Choroid plexus epithelial cell (primary cell): Measurements from ENCODE around the gene CCDC178.

ENCODE experiments used
- DNase-seq: peaks from one replicate; pipeline ENCODE4 v3.0.0-alpha.2; 2010; ENCODE audit warnings: low read depth
- H3K4me3 ChIP-seq: 2 replicates; pipeline ENCODE4 v1.5.1; 2011; ENCODE audit warnings: low read depth, mild to moderate bottlenecking, control low read depth, low read length, moderate library complexity
- TF ChIP-seq, protein P1 (sequence below): conservative IDR thresholded peaks from 2 replicates; pipeline ENCODE4 v1.5.1; 2011; ENCODE audit warnings: low read depth, mild to moderate bottlenecking, control low read depth, inconsistent platforms, low read length, moderate library complexity

CCDC178 gene, protein sequence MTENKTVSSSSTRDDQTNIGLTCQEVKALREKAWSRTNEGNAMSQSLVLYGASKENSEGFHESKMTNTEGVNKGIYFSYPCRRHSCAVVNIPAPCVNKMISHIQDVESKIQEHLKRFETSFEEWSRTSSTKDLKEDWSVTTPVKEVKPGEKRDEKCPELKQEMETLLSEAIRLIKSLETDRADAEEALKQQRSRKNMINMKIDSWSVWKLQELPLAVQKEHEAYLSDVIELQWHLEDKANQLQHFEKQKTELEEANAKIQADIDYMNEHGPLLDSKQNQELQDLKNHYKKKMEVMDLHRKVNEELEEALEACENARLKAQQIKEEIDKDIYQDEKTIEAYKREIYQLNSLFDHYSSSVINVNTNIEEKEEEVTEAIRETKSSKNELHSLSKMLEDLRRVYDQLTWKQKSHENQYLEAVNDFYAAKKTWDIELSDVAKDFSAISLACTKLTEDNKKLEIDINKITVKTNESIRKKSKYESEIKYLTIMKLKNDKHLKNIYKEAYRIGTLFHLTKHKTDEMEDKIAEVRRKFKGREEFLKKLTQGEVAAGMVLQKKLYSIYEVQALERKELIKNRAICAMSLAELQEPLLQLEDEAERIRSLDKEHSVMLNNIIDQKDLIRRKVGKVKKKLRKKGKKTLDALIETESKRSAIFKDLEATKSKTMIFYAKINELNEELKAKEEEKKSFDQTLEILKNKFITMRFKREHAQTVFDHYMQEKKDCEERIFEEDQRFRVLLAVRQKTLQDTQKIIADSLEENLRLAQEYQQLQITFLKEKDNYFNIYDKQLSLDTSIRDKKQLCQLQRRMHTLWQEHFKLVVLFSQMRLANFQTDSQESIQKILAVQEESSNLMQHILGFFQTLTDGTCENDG

DNA sequence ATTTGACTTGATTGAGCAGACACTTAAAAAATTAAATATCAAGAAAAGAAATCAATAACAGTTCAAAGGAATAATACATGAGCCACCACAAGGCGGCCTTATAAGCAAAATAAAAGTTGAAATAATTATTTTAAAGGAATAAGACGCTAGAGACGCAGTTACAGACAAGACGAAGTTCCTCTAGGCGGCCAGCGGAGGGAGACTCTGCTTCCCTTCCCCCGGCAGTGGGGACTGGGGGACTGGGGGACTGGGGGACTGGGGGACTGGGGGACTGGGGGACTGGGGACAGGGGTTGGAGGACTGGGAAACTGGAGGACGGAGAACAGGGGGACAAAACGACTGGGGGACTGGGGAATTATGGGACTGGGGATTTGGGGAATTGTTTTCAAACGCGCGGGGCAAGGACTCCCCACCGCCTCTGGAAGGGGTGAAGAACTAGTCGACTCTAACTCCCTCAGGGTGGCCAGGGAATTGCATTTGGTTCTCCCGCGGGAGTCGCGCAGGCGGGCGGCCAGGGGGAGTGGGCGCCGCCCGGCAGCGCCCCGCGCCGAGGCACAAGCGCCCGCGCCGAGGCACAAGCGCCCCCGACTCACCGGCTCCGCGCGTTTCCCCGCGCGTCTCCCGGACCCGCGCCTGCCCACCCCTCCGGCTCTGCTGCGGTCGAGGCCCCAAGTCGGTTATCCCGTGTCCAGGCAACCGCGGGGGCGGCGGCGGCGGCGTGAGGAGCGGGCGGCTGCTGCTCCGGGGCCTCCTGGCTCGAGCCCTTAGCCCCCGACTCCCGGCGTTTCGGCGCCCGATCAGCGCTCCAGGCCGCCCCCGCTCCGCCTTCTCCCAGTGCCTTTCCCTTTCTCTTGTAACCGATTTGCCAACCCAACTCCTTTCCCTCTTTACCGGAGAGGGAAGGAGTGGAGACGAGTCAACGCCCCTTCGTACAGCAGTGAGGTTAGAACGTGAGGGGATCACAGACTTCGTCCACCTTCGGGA is at the start of gene CCDC178:
Gene CCDC178, minus strand, starts transcription at position 662 of the 984 bp plus-strand sequence. CDS start 28,633 bp downstream, outside the sequence.
- TF ChIP-seq, protein P1, sequence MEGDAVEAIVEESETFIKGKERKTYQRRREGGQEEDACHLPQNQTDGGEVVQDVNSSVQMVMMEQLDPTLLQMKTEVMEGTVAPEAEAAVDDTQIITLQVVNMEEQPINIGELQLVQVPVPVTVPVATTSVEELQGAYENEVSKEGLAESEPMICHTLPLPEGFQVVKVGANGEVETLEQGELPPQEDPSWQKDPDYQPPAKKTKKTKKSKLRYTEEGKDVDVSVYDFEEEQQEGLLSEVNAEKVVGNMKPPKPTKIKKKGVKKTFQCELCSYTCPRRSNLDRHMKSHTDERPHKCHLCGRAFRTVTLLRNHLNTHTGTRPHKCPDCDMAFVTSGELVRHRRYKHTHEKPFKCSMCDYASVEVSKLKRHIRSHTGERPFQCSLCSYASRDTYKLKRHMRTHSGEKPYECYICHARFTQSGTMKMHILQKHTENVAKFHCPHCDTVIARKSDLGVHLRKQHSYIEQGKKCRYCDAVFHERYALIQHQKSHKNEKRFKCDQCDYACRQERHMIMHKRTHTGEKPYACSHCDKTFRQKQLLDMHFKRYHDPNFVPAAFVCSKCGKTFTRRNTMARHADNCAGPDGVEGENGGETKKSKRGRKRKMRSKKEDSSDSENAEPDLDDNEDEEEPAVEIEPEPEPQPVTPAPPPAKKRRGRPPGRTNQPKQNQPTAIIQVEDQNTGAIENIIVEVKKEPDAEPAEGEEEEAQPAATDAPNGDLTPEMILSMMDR = peak; percentile 69
- peak; percentile 80 for DNase-seq

DNA sequence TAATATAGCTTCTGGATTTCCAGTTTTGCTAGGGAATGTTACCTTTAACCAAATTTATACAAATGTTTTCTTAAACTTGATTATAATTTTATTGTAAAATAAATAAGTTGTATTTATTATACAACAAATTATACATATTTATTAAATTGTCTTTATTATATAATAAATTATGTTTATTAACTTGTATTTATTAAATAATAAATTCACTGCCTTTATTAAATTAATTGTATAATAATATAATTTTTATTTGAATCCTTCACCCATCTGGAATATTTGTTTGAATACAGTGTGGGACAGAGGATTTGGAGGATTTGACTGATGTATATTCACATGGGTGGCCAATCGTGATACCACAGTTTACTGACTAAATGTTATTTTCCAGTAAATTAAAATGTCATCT is 43.4 kb upstream of the CCDC178 start:
- no peak for DNase-seq
- no peak overlapping the region for H3K4me3 ChIP-seq
- TF ChIP-seq, protein P1 = no peak

More for the DNA sequence above, at the start of gene CCDC178:
- peak within 1 kb of the TSS; percentile 52 for H3K4me3 ChIP-seq

DNA sequence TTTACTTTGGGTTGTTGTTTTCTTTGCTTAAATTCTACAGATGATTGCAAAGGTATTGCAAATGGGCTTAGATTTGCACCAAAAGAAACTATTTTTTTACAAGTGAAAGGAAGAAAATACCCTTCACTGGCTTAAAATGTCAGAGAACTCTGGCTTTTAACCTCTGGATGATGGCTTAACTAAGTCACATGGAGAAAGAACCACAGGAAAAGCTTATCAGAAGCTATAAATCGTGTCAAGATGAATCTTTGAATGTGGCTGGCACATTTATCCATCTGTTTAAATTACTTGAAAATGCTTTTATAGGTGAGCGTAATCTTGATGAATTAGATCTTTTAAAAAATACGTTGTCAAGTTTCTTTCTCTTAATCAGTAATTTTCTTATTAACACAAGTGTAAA is 32.0 kb upstream of the CCDC178 start:
- H3K4me3 ChIP-seq = no peak overlapping the region
- no peak for DNase-seq
- TF ChIP-seq, protein P1 = no peak

DNA sequence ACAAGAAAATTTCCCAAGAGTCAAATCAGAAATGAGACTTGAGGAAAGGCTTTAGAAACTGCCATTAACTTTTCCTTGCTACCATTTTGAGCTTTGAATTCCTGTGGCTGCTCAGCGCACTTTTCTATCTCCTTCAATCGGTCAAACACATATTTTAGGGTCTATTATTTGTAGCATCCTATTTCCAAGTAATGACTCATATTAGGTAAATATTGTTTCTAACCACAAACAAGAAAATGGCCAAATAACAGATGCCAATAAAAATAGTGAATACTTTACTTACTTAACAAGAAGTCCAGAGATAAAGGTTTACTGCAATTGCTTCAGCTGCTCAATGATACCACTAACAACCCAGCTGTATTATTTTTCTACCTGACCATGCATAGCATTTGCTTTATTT is 29.7 kb upstream of the CCDC178 start:
- TF ChIP-seq, protein P1 = no peak
- DNase-seq = peak; percentile 36
- no peak overlapping the region for H3K4me3 ChIP-seq

DNA sequence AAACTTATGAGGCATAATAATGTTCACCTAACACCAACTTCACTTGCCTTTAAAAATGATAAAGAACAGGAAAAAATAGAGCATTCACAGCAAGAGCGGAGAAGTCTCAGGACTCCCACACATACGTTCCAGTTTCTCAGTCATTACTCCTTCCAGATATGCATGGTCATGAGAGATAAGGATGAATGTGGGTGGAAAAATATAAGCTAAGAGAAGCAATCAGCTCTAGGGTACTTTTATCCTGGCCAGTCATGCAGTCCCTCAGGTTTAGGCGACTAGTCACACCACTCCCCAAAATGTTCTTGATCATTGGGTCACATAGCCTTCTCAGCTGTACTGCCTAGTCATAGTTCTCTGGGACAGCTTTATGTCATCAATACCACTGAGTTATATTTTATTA is 29.2 kb upstream of the CCDC178 start:
- DNase-seq = peak; percentile 7
- no peak overlapping the region for H3K4me3 ChIP-seq
- TF ChIP-seq, protein P1 = no peak

DNA sequence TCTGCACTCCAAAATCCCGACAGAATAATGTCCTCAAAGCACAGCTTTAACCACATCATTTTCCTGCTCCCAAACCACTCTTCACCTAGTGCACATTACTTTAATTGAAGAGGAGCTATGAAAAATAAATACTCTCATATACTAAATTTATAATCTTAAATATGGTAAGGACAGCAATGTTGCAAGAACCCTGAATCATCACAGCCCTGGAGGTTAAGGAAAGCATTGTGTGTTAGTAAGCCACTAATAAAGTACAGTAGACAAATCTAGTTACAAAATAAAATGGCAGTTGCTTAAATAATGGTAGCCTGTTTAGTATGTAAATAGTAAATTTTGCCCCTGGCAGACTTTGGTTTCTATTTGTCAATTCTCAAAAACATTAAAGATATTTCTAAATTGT is 27.0 kb upstream of the CCDC178 start:
- TF ChIP-seq, protein P1 = no peak
- H3K4me3 ChIP-seq = no peak overlapping the region
- peak; percentile 10 for DNase-seq
